HL-60 (cell line): ENCODE data around the gene TMCO4.

Source experiments
- DNase-seq, 2 experiments: peaks; one replicate each; pipeline ENCODE4 v3.0.0-alpha.2; 2010 to 2020; ENCODE audit warnings: low read depth in 1 of 2, low spot score in 1 of 2
- H3K27ac ChIP-seq: fragments of 250-450 bp; sonication (Bioruptor Pico); replicated peaks from 2 replicates; pipeline ENCODE4 v1.5.1; 2020; ENCODE audit warnings: mild to moderate bottlenecking, moderate library complexity
- H3K27me3 ChIP-seq: fragments of 250-450 bp; sonication (Bioruptor Pico); 2 replicates; pipeline ENCODE4 v1.5.1; 2021; ENCODE audit warnings: mild to moderate bottlenecking, moderate library complexity; ENCODE audit not compliant: insufficient read depth, poor library complexity, severe bottlenecking
- H3K4me3 ChIP-seq: replicated peaks from 2 replicates; pipeline ENCODE4 v1.5.1; 2011; ENCODE audit warnings: mild to moderate bottlenecking, control low read depth, low read length; ENCODE audit not compliant: insufficient read depth
- GABPA ChIP-seq: IDR thresholded peaks from 2 replicates; pipeline ENCODE4 v1.6.1; 2012; ENCODE audit warnings: low read depth
- POLR2AphosphoS5 ChIP-seq: IDR thresholded peaks from 2 replicates; pipeline ENCODE4 v1.6.1; 2012; ENCODE audit warnings: low read depth
- SPI1 ChIP-seq: IDR thresholded peaks from 2 replicates; pipeline ENCODE4 v1.6.1; 2012; ENCODE audit warnings: low read depth, mild to moderate bottlenecking, borderline replicate concordance
- TF ChIP-seq, protein P1 (sequence below): IDR thresholded peaks from 2 replicates; pipeline ENCODE4 v1.6.1; 2012; ENCODE audit warnings: low read depth; ENCODE audit not compliant: insufficient replicate concordance
- TF ChIP-seq, protein P2 (sequence below): IDR thresholded peaks from one replicate; pipeline ENCODE4 v1.5.1; 2011; ENCODE audit warnings: low read length, control low read depth, inconsistent platforms; ENCODE audit not compliant: insufficient read depth

Gene TMCO4

DNA sequence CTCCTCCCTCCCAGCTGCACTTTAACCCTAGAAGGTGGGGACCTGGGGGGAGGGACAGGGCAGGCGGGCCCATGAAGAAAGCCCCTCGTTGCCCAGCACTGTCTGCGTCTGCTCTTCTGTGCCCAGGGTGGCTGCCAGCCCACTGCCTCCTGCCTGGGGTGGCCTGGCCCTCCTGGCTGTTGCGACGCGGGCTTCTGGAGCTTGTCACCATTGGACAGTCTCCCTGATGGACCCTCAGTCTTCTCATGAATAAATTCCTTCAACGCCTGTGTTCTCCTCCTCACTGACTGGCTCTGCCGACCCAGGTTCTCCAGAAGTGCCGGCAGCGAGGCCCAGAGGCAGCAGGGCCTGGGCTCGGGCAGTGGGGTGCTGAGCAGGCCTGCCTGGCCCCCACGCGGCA lies 141.5 kb downstream of the TMCO4 start:
- TF ChIP-seq SPI1 (no peak), GABPA (no peak)
- TF ChIP-seq, protein P1, sequence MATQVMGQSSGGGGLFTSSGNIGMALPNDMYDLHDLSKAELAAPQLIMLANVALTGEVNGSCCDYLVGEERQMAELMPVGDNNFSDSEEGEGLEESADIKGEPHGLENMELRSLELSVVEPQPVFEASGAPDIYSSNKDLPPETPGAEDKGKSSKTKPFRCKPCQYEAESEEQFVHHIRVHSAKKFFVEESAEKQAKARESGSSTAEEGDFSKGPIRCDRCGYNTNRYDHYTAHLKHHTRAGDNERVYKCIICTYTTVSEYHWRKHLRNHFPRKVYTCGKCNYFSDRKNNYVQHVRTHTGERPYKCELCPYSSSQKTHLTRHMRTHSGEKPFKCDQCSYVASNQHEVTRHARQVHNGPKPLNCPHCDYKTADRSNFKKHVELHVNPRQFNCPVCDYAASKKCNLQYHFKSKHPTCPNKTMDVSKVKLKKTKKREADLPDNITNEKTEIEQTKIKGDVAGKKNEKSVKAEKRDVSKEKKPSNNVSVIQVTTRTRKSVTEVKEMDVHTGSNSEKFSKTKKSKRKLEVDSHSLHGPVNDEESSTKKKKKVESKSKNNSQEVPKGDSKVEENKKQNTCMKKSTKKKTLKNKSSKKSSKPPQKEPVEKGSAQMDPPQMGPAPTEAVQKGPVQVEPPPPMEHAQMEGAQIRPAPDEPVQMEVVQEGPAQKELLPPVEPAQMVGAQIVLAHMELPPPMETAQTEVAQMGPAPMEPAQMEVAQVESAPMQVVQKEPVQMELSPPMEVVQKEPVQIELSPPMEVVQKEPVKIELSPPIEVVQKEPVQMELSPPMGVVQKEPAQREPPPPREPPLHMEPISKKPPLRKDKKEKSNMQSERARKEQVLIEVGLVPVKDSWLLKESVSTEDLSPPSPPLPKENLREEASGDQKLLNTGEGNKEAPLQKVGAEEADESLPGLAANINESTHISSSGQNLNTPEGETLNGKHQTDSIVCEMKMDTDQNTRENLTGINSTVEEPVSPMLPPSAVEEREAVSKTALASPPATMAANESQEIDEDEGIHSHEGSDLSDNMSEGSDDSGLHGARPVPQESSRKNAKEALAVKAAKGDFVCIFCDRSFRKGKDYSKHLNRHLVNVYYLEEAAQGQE = no peak
- TF ChIP-seq, protein P2, sequence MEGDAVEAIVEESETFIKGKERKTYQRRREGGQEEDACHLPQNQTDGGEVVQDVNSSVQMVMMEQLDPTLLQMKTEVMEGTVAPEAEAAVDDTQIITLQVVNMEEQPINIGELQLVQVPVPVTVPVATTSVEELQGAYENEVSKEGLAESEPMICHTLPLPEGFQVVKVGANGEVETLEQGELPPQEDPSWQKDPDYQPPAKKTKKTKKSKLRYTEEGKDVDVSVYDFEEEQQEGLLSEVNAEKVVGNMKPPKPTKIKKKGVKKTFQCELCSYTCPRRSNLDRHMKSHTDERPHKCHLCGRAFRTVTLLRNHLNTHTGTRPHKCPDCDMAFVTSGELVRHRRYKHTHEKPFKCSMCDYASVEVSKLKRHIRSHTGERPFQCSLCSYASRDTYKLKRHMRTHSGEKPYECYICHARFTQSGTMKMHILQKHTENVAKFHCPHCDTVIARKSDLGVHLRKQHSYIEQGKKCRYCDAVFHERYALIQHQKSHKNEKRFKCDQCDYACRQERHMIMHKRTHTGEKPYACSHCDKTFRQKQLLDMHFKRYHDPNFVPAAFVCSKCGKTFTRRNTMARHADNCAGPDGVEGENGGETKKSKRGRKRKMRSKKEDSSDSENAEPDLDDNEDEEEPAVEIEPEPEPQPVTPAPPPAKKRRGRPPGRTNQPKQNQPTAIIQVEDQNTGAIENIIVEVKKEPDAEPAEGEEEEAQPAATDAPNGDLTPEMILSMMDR = no peak
- Histone ChIP-seq H3K27ac (no peak overlapping the region), H3K27me3 (peaks cover 8% of the 10 kb centered on the region), H3K4me3 (no peak overlapping the region)
- DNase-seq = no peak

DNA sequence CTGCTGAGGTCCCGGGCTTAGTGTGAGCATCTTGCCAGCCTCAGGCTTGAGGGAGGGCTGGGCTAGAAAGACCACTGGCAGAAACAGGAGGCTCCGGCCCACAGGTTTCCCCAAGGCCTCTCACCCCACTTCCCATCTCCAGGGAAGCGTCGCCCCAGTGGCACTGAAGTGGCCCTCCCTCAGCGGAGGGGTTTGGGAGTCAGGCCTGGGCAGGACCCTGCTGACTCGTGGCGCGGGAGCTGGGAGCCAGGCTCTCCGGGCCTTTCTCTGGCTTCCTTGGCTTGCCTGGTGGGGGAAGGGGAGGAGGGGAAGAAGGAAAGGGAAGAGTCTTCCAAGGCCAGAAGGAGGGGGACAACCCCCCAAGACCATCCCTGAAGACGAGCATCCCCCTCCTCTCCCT lies 142.2 kb downstream of the TMCO4 start:
- Histone ChIP-seq H3K27ac (no peak overlapping the region), H3K4me3 (no peak overlapping the region), H3K27me3 (peaks cover 3% of the 10 kb centered on the region)
- DNase-seq = no peak
- TF ChIP-seq, protein P2 = no peak
- no peak for TF ChIP-seq SPI1
- TF ChIP-seq, protein P1 = no peak

DNA sequence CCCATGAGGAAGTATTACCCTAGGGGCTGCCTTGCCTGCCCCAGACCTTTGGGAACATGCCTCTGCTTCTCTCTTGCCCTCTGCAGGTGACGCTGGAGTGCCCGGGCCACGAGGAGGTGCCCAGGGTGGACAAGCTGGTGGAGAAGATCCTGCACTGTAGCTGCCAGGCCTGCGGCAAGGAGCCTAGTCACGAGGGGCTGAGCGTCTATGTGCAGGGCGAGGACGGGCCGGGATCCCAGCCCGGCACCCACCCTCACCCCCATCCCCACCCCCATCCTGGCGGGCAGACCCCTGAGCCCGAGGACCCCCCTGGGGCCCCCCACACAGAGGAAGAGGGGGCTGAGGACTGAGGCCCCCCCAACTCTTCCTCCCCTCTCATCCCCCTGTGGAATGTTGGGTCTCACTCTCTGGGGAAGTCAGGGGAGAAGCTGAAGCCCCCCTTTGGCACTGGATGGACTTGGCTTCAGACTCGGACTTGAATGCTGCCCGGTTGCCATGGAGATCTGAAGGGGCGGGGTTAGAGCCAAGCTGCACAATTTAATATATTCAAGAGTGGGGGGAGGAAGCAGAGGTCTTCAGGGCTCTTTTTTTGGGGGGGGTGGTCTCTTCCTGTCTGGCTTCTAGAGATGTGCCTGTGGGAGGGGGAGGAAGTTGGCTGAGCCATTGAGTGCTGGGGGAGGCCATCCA lies 142.8 kb downstream of the TMCO4 start:
- H3K4me3 ChIP-seq = no peak overlapping the region
- no peak overlapping the region for H3K27ac ChIP-seq
- H3K27me3 ChIP-seq = peaks cover 3% of the 10 kb centered on the region
- TF ChIP-seq, protein P2 = no peak
- no peak for TF ChIP-seq POLR2AphosphoS5
- TF ChIP-seq SPI1 = no peak
- TF ChIP-seq, protein P1 = no peak
- TF ChIP-seq GABPA = no peak
- no peak for DNase-seq
